Measurements from ENCODE around the gene STARD13.

The STARD13 gene

GRCh38 chr13:33114146-33114545 lies 171.4 kb downstream of the STARD13 start:
- no peak overlapping the region for H3K27ac Mint-ChIP-seq
- H3K4me3 Mint-ChIP-seq: no peak overlapping the region
- peaks cover 22% of the 10 kb centered on the region for H3K4me1 Mint-ChIP-seq
- no peak for DNase-seq
- peaks cover 8% of the 10 kb centered on the region for H3K27me3 Mint-ChIP-seq (ENCODE audit: low read depth, poor library complexity)
- peaks cover 7% of the 10 kb centered on the region for H3K36me3 Mint-ChIP-seq (ENCODE audit: low read depth)
- no peaks in the 10 kb centered on the region for H3K9me3 Mint-ChIP-seq
- no peak for TF ChIP-seq CTCF (IDR thresholded peaks at IDR 0.05)

DNA sequence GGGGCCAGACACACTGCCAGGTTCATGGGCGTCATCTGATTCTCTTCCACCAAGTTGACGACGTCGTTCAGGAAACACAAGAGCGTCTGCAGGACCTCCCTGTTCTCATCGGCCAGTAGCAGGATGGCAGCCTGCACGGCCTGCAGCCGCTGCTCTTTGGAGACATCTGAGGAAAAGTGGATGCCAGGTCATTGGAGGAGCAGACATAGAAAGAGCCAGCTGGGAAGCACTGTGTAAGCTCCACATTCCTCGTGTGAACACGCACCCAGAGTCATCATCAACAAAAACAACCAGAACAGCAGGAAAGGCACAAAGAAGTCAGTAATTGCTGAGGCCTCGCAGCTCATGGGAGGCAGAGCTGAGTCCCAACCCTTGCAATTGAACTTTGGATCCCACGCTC lies 172.8 kb downstream of the STARD13 start:
- TF ChIP-seq CTCF (IDR thresholded peaks at IDR 0.05): no peak
- Mint-ChIP-seq H3K27me3 (ENCODE audit: low read depth, poor library complexity) (peaks cover 11% of the 10 kb centered on the region), H3K36me3 (ENCODE audit: low read depth) (peaks cover 2% of the 10 kb centered on the region), H3K27ac (no peak overlapping the region), H3K4me3 (no peak overlapping the region), H3K4me1 (peaks cover 23% of the 10 kb centered on the region), H3K9me3 (no peaks in the 10 kb centered on the region)
- DNase-seq: no peak

DNA sequence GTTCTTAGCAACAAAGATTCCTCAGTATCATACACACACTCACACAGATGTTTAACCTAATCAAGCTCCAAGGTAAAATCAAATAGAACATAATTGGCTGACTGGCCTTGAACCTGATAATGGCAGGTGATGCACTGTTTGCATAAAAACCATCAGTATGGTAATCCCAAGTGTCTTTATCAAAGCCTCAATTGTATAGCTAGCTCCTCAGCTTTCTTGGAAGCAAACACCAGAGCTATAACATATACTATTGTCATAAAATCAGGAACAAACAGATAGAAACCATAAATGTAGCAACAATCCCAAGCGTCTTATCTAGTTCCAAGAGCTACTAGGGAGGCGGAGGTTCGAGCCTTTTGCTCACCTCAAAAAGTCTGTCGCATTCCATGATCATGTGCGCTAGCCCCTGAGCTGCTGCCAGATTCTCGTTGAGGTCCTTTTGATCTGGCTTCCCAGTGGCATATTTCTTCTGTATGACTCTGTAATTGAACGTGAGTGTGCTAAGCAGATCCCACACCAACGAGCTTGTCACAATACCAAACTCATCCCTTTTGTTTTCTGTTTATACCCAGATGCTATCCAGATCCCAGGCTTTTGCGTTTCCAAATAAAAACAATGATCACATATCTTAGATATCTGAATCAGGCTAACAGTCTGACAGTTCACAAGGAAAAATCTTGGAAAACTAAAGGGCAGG lies 174.0 kb downstream of the STARD13 start:
- H3K4me3 Mint-ChIP-seq: no peak overlapping the region
- H3K27me3 Mint-ChIP-seq (ENCODE audit: low read depth, poor library complexity): peaks cover 12% of the 10 kb centered on the region
- no peaks in the 10 kb centered on the region for H3K36me3 Mint-ChIP-seq (ENCODE audit: low read depth)
- no peak overlapping the region for H3K27ac Mint-ChIP-seq
- DNase-seq: no peak
- H3K4me1 Mint-ChIP-seq: peaks cover 23% of the 10 kb centered on the region
- no peak for TF ChIP-seq CTCF (IDR thresholded peaks at IDR 0.05)
- no peaks in the 10 kb centered on the region for H3K9me3 Mint-ChIP-seq

GRCh38 chr13:33110713-33111413 lies 174.7 kb downstream of the STARD13 start:
- Mint-ChIP-seq H3K4me1 (peaks cover 17% of the 10 kb centered on the region), H3K4me3 (no peak overlapping the region), H3K27ac (no peak overlapping the region), H3K9me3 (no peaks in the 10 kb centered on the region), H3K27me3 (ENCODE audit: low read depth, poor library complexity) (peaks cover 14% of the 10 kb centered on the region), H3K36me3 (ENCODE audit: low read depth) (no peaks in the 10 kb centered on the region)
- no peak for TF ChIP-seq CTCF (IDR thresholded peaks at IDR 0.05)
- DNase-seq: no peak

GRCh38 chr13:33110386-33110712 lies 175.2 kb downstream of the STARD13 start:
- Mint-ChIP-seq H3K4me3 (no peak overlapping the region), H3K36me3 (ENCODE audit: low read depth) (no peaks in the 10 kb centered on the region), H3K27me3 (ENCODE audit: low read depth, poor library complexity) (peaks cover 12% of the 10 kb centered on the region), H3K4me1 (peaks cover 20% of the 10 kb centered on the region), H3K27ac (no peak overlapping the region), H3K9me3 (no peaks in the 10 kb centered on the region)
- TF ChIP-seq CTCF (IDR thresholded peaks at IDR 0.05): no peak
- no peak for DNase-seq

GRCh38 chr13:33109801-33110200 lies 175.8 kb downstream of the STARD13 start:
- DNase-seq: no peak

More at GRCh38 chr13:33109801-33110200, 175.8 kb downstream of the STARD13 start:
- H3K9me3 Mint-ChIP-seq: no peaks in the 10 kb centered on the region
- H3K4me3 Mint-ChIP-seq: no peak overlapping the region
- H3K36me3 Mint-ChIP-seq (ENCODE audit: low read depth): no peaks in the 10 kb centered on the region
- peaks cover 22% of the 10 kb centered on the region for H3K4me1 Mint-ChIP-seq
- no peak overlapping the region for H3K27ac Mint-ChIP-seq
- TF ChIP-seq CTCF (IDR thresholded peaks at IDR 0.05): no peak
- peaks cover 8% of the 10 kb centered on the region for H3K27me3 Mint-ChIP-seq (ENCODE audit: low read depth, poor library complexity)

All from nephron progenitor cell (in vitro differentiated cells).